Measurements from ENCODE around the gene NECAP2.
A peak's percentile ranks its signal among the peaks of the same experiment; 100 is the strongest.

Gene NECAP2

GRCh38 chr1:16459352-16459925, 18.9 kb downstream of the NECAP2 start:
- DNase-seq (ENCODE audit: low read depth): no peak
- no peak for TF ChIP-seq CTCF (conservative IDR thresholded peaks at IDR 0.05; ENCODE audit: low read depth, low read length)
- no peak overlapping the region for H3K4me3 ChIP-seq (ENCODE audit: low read depth, low read length)

- H3K4me3 ChIP-seq (ENCODE audit: low read depth, low read length): no peak overlapping the region
- DNase-seq (ENCODE audit: low read depth): no peak
- no peak for TF ChIP-seq CTCF (conservative IDR thresholded peaks at IDR 0.05; ENCODE audit: low read depth, low read length)
These were observed 21.2 kb downstream of the NECAP2 start for GRCh38 chr1:16461681-16462080.

GRCh38 chr1:16462773-16463330, 22.3 kb downstream of the NECAP2 start:
- peak; percentile 26 for DNase-seq (ENCODE audit: low read depth)
- H3K4me3 ChIP-seq (ENCODE audit: low read depth, low read length): no peak overlapping the region
- TF ChIP-seq CTCF (conservative IDR thresholded peaks at IDR 0.05; ENCODE audit: low read depth, low read length): no peak

- DNase-seq (ENCODE audit: low read depth): peak; percentile 23
- no peak overlapping the region for H3K4me3 ChIP-seq (ENCODE audit: low read depth, low read length)
- no peak for TF ChIP-seq CTCF (conservative IDR thresholded peaks at IDR 0.05; ENCODE audit: low read depth, low read length)
These were observed 24.5 kb downstream of the NECAP2 start for GRCh38 chr1:16464917-16465625.

GRCh38 chr1:16468558-16468957, 28.0 kb downstream of the NECAP2 start:
- no peak overlapping the region for H3K4me3 ChIP-seq (ENCODE audit: low read depth, low read length)
- TF ChIP-seq CTCF (conservative IDR thresholded peaks at IDR 0.05; ENCODE audit: low read depth, low read length): no peak
- no peak for DNase-seq (ENCODE audit: low read depth)

GRCh38 chr1:16474166-16474800, 33.8 kb downstream of the NECAP2 start:
- TF ChIP-seq CTCF (conservative IDR thresholded peaks at IDR 0.05; ENCODE audit: low read depth, low read length): no peak
- no peak overlapping the region for H3K4me3 ChIP-seq (ENCODE audit: low read depth, low read length)
- DNase-seq (ENCODE audit: low read depth): no peak
